Neural progenitor cell (in vitro differentiated cells): ENCODE results near the gene COLEC11. TPM values are rescaled to one million over a fixed set of nuclear protein-coding genes. Genes with fewer than 3 reads are reported as not detected.

Experiments
- DNase-seq: peaks from one replicate; pipeline ENCODE4 v3.0.0-alpha.2; 2016; ENCODE audit warnings: low spot score
- H2AFZ ChIP-seq: fragments of 200-600 bp; sonication (generic); replicated peaks from 2 replicates; pipeline ENCODE4 v1.6.1; 2016; ENCODE audit warnings: antibody characterized with exemption
- H3F3A ChIP-seq: fragments of 200-600 bp; sonication (generic); 2 replicates; pipeline ENCODE4 v1.6.1; 2016; ENCODE audit warnings: antibody characterized with exemption, low read depth
- H3K27ac ChIP-seq: fragments of 200-600 bp; sonication (generic); 2 replicates; pipeline ENCODE4 v1.5.1; 2016; ENCODE audit warnings: mild to moderate bottlenecking
- H3K27me3 ChIP-seq: fragments of 200-600 bp; sonication (generic); 2 replicates; pipeline ENCODE4 v1.6.1; 2016; ENCODE audit warnings: mild to moderate bottlenecking, moderate library complexity
- H3K36me3 ChIP-seq: fragments of 200-600 bp; sonication (generic); 2 replicates; pipeline ENCODE4 v1.5.1; 2016
- H3K4me1 ChIP-seq: fragments of 200-600 bp; sonication (generic); 2 replicates; pipeline ENCODE4 v1.6.1; 2016; ENCODE audit warnings: mixed run types
- H3K4me2 ChIP-seq: fragments of 200-600 bp; sonication (generic); 2 replicates; pipeline ENCODE4 v1.6.1; 2016
- H3K4me3 ChIP-seq: fragments of 200-600 bp; sonication (generic); 2 replicates; pipeline ENCODE4 v1.5.1; 2016
- H3K79me2 ChIP-seq: fragments of 200-600 bp; sonication (generic); 2 replicates; pipeline ENCODE4 v1.6.1; 2016; ENCODE audit warnings: low read depth
- H3K9ac ChIP-seq: fragments of 200-600 bp; sonication (generic); 2 replicates; pipeline ENCODE4 v1.6.1; 2016
- H3K9me3 ChIP-seq: fragments of 200-600 bp; sonication (generic); 2 replicates; pipeline ENCODE4 v1.5.1; 2016; ENCODE audit warnings: low read depth
- H4K20me1 ChIP-seq: fragments of 200-600 bp; sonication (generic); 2 replicates; pipeline ENCODE4 v1.6.1; 2016; ENCODE audit warnings: low read depth
- H3K27ac Mint-ChIP-seq: 3 replicates; pipeline ENCODE4 v1.8.0; 2021; ENCODE audit warnings: mixed read lengths
- H3K27me3 Mint-ChIP-seq: 2 replicates; pipeline ENCODE4 v1.8.0; 2022; ENCODE audit warnings: low read depth, mild to moderate bottlenecking, inconsistent platforms, moderate library complexity, mixed read lengths; ENCODE audit not compliant: insufficient read depth
- H3K36me3 Mint-ChIP-seq: 3 replicates; pipeline ENCODE4 v1.8.0; 2021; ENCODE audit warnings: mixed read lengths
- H3K4me1 Mint-ChIP-seq: 3 replicates; pipeline ENCODE4 v1.8.0; 2021; ENCODE audit warnings: mixed read lengths
- H3K4me3 Mint-ChIP-seq: 3 replicates; pipeline ENCODE4 v1.8.0; 2021; ENCODE audit warnings: mild to moderate bottlenecking, moderate library complexity, mixed read lengths
- H3K9me3 Mint-ChIP-seq: 3 replicates; pipeline ENCODE4 v1.8.0; 2020; ENCODE audit warnings: mixed read lengths
- CTCF ChIP-seq: fragments of 200-600 bp; sonication (generic); IDR thresholded peaks from 2 replicates; pipeline ENCODE4 v1.5.1; 2017; ENCODE audit warnings: antibody characterized with exemption, mild to moderate bottlenecking
- EZH2 ChIP-seq: fragments of 200-600 bp; sonication (generic); IDR thresholded peaks from 2 replicates; pipeline ENCODE4 v1.6.1; 2017; ENCODE audit warnings: antibody characterized with exemption, mild to moderate bottlenecking, moderate library complexity
- EZH2phosphoT487 ChIP-seq: fragments of 200-600 bp; sonication (generic); IDR thresholded peaks from 2 replicates; pipeline ENCODE4 v1.6.1; 2017; ENCODE audit warnings: antibody characterized with exemption
- total RNA-seq: library from RNA; depleted of rRNA; stranded (reverse); fragments of >200 nt; gene quantifications from 2 replicates; pipeline ENCODE4 v1.2.3, GENCODE V29; 2015; ENCODE audit warnings: low replicate concordance

Gene COLEC11
- total RNA-seq, 1 donor from 2014 or later: not detected

DNA sequence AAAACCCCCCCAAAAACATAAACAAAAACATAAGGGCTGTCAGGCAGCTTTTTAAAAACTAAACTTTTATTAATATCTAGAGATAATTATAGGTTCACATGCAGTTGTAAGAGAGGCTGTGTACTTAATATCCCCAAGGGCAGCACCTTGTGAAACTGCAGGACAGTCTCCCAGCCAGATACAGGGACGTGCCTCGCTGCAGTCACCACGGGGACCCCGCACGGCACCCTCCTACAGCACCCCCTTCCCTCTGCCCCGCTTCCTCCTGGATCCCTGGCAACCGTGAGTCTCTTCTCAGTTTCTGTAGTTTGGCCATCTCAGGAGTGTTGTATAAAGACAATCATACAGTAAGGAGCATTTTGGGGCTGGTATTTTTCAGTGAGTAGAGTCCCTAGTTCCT, 6.8 kb upstream of the COLEC11 start:
- Histone ChIP-seq H3F3A (peaks cover 13% of the 10 kb centered on the region), H4K20me1 (no peaks in the 10 kb centered on the region), H3K27me3 (no peaks in the 10 kb centered on the region), H3K9me3 (no peaks in the 10 kb centered on the region), H3K27ac (no peak overlapping the region), H3K36me3 (peaks cover 7% of the 10 kb centered on the region), H2AFZ (no peak overlapping the region), H3K9ac (no peak overlapping the region), H3K4me2 (no peak overlapping the region), H3K79me2 (no peaks in the 10 kb centered on the region), H3K4me3 (no peak overlapping the region), H3K4me1 (no peaks in the 10 kb centered on the region)
- Mint-ChIP-seq H3K9me3 (peaks cover 6% of the 10 kb centered on the region), H3K27me3 (no peaks in the 10 kb centered on the region), H3K36me3 (peaks cover 19% of the 10 kb centered on the region), H3K4me3 (no peak overlapping the region), H3K4me1 (peaks cover 3% of the 10 kb centered on the region), H3K27ac (no peak overlapping the region)
- DNase-seq: no peak
- TF ChIP-seq EZH2phosphoT487 (no peak), CTCF (no peak), EZH2 (no peak)

GRCh38 chr2:3589086-3589485, 5.8 kb upstream of the COLEC11 start:
- H4K20me1 ChIP-seq: no peaks in the 10 kb centered on the region
- TF ChIP-seq EZH2 (no peak), CTCF (no peak), EZH2phosphoT487 (no peak)

GRCh38 chr2:3595404-3595803, 492 bp downstream of the COLEC11 start:
- Histone ChIP-seq H3K4me2 (no peak overlapping the region), H3K79me2 (no peaks in the 10 kb centered on the region), H3K27ac (no peak overlapping the region), H3K9ac (no peak overlapping the region), H3K4me1 (no peaks in the 10 kb centered on the region), H3K4me3 (no peak overlapping the region), H3K36me3 (no peaks in the 10 kb centered on the region), H3K27me3 (peaks cover 14% of the 10 kb centered on the region), H3K9me3 (no peaks in the 10 kb centered on the region), H4K20me1 (no peaks in the 10 kb centered on the region), H2AFZ (no peak overlapping the region), H3F3A (no peaks in the 10 kb centered on the region)
- no peak overlapping the region for H3K27ac Mint-ChIP-seq
- peaks cover 7% of the 10 kb centered on the region for H3K27me3 Mint-ChIP-seq
- DNase-seq: no peak
- H3K9me3 Mint-ChIP-seq: peaks cover 8% of the 10 kb centered on the region
- TF ChIP-seq EZH2 (no peak), CTCF (no peak), EZH2phosphoT487 (no peak)
- H3K4me1 Mint-ChIP-seq: peaks cover 20% of the 10 kb centered on the region
- H3K36me3 Mint-ChIP-seq: peaks cover 5% of the 10 kb centered on the region
- H3K4me3 Mint-ChIP-seq: no peak overlapping the region

More at GRCh38 chr2:3589086-3589485, 5.8 kb upstream of the COLEC11 start:
- no peak overlapping the region for H3K4me3 Mint-ChIP-seq
- no peaks in the 10 kb centered on the region for H3K27me3 ChIP-seq
- peaks cover 4% of the 10 kb centered on the region for H3F3A ChIP-seq
- H3K9ac ChIP-seq: no peak overlapping the region
- H3K36me3 Mint-ChIP-seq: peaks cover 18% of the 10 kb centered on the region
- no peaks in the 10 kb centered on the region for H3K79me2 ChIP-seq
- peaks cover 3% of the 10 kb centered on the region for H3K4me1 Mint-ChIP-seq
- H3K4me1 ChIP-seq: no peaks in the 10 kb centered on the region
- H3K27ac ChIP-seq: no peak overlapping the region
- no peak overlapping the region for H2AFZ ChIP-seq
- H3K9me3 Mint-ChIP-seq: peaks cover 8% of the 10 kb centered on the region
- peak overlapping the region; percentile 8 for H3K27ac Mint-ChIP-seq
- no peak for DNase-seq
- H3K36me3 ChIP-seq: no peaks in the 10 kb centered on the region
- no peak overlapping the region for H3K4me3 ChIP-seq
- H3K4me2 ChIP-seq: no peak overlapping the region
- no peaks in the 10 kb centered on the region for H3K27me3 Mint-ChIP-seq
- no peaks in the 10 kb centered on the region for H3K9me3 ChIP-seq
